Mammary microvascular endothelial cell (primary cell): ENCODE measurements around the gene ANKDD1B. TPM values are rescaled to one million over a fixed set of nuclear protein-coding genes. Genes with fewer than 3 reads are reported as not detected.

Source experiments
- total RNA-seq: library from RNA; depleted of rRNA; stranded (reverse); fragments of >200 nt; gene quantifications from 2 replicates; pipeline ENCODE4 v1.2.3, GENCODE V29; 2015

Gene ANKDD1B
- total RNA-seq, result not detected in 2 replicates

GRCh38 chr5:75611311-75612225 lies at the start of gene ANKDD1B:
ANKDD1B (plus strand) TSS chr5:75611453; CDS start chr5:75611635, 182 bp downstream.

DNA sequence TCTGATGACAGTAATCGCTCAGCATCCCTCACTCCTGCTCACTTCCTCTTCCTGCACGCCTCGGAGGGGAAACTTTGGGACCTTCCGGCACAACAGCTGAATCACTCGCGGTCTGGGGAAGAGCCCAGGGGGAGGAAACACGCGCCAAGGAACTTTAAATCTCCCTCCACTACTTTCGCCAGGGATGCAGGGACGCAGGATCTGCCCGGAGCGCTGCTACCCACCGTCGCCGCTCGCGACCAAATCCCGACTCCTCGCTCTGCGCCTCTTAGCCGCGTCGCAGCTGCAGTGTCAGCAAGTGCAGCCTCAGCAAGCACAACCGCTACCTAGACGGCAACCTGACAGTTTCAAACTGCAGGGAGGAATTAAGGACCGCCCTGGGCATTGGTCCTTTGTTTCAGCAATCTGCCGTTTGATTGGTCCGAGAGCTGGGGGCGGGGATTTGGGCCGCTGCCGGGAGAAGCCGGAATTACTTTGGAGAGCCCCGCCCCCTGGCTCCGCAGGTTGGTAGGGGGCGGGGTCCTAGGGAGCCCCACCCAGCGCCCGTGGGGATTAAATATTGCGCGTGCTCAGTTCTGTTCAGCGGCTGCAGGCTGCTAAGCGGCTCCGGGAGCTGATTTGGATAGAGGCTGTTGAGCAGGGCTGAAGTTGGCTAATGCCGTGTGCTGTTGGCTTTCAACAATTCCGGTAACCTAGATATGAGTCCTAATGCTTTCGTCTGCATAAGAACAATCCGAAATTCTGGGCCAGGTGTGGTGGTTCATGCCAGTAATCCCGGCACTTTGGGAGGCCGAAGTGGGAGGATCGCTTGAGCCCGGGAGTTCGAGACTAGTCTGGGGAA lies 106.0 kb downstream of the ANKDD1B start, which contains the start of gene POC5:
POC5 (minus strand) TSS at position 356 of the 841 bp plus-strand sequence. CDS start 4,500 bp downstream, outside the sequence.

Other genes with a start within 250 kb of the ANKDD1B start
- 11.0 and 14.7 TPM in 2 replicates for gene CERT1, start 99.8 kb upstream of the ANKDD1B start, total RNA-seq
- gene POLK, start 99.6 kb upstream of the ANKDD1B start, total RNA-seq, result 18.2 and 18.5 TPM in 2 replicates
- gene POC5, start 106.0 kb downstream of the ANKDD1B start, total RNA-seq, result 9.1 and 10.0 TPM in 2 replicates